ENCODE data around the gene MAFF.
"Not testable (repeated sequence)": the region's sequence is repeated elsewhere in the genome, so short reads cannot be mapped to it uniquely, and the experiment has no call there.

The MAFF gene

GRCh38 chr22:38223289-38223960 lies 21.6 kb downstream of the MAFF start:
- no peak for DNase-seq (ENCODE audit: low read depth in 2 of 2, low spot score in 1 of 2)

GRCh38 chr22:38226853-38227649 lies 25.3 kb downstream of the MAFF start:
- no peak for DNase-seq (ENCODE audit: low read depth in 2 of 2, low spot score in 1 of 2)

GRCh38 chr22:38228326-38228872 lies 26.6 kb downstream of the MAFF start:
- no peak for DNase-seq (ENCODE audit: low read depth in 2 of 2, low spot score in 1 of 2)

GRCh38 chr22:38228873-38229740 lies 27.3 kb downstream of the MAFF start:
- DNase-seq (ENCODE audit: low read depth in 2 of 2, low spot score in 1 of 2), result no peak

- no peak for DNase-seq (ENCODE audit: low read depth in 2 of 2, low spot score in 1 of 2)
Measured at GRCh38 chr22:38230108-38230825, 28.5 kb downstream of the MAFF start.

- no peak for DNase-seq (ENCODE audit: low read depth in 2 of 2, low spot score in 1 of 2)
Measured at GRCh38 chr22:38230916-38231315, 29.1 kb downstream of the MAFF start.

- DNase-seq (ENCODE audit: low read depth in 2 of 2, low spot score in 1 of 2), result no peak
Measured at GRCh38 chr22:38232196-38232595, 30.4 kb downstream of the MAFF start.

GRCh38 chr22:38233427-38233826 lies 31.6 kb downstream of the MAFF start:
- no peak for DNase-seq (ENCODE audit: low read depth in 2 of 2, low spot score in 1 of 2)

- not testable (repeated sequence) for DNase-seq (ENCODE audit: low read depth in 2 of 2, low spot score in 1 of 2)
Measured at GRCh38 chr22:38233856-38234255, 32.1 kb downstream of the MAFF start.

GRCh38 chr22:38235240-38235850 lies 33.6 kb downstream of the MAFF start:
- DNase-seq (ENCODE audit: low read depth in 2 of 2, low spot score in 1 of 2), result no peak

GRCh38 chr22:38236786-38237185 lies 35.0 kb downstream of the MAFF start:
- no peak for DNase-seq (ENCODE audit: low read depth in 2 of 2, low spot score in 1 of 2)

GRCh38 chr22:38238519-38239071 lies 36.8 kb downstream of the MAFF start:
- DNase-seq (ENCODE audit: low read depth in 2 of 2, low spot score in 1 of 2), result no peak

- DNase-seq (ENCODE audit: low read depth in 2 of 2, low spot score in 1 of 2), result no peak
Measured at GRCh38 chr22:38239101-38239761, 37.4 kb downstream of the MAFF start.

- no peak for DNase-seq (ENCODE audit: low read depth in 2 of 2, low spot score in 1 of 2)
Measured at GRCh38 chr22:38240734-38241252, 39.0 kb downstream of the MAFF start.

GRCh38 chr22:38243007-38243765 lies 41.4 kb downstream of the MAFF start:
- no peak for DNase-seq (ENCODE audit: low read depth in 2 of 2, low spot score in 1 of 2)

GRCh38 chr22:38244106-38244505 lies 42.3 kb downstream of the MAFF start:
- no peak for DNase-seq (ENCODE audit: low read depth in 2 of 2, low spot score in 1 of 2)

- DNase-seq (ENCODE audit: low read depth in 2 of 2, low spot score in 1 of 2), result no peak
Measured at GRCh38 chr22:38246046-38246658, 44.4 kb downstream of the MAFF start.

- no peak for DNase-seq (ENCODE audit: low read depth in 2 of 2, low spot score in 1 of 2)
Measured at GRCh38 chr22:38246692-38247091, 44.9 kb downstream of the MAFF start.

Measured in stimulated activated CD8-positive, alpha-beta memory T cell treated with anti-CD3 and anti-CD28 coated beads, Interleukin-4, amount 100 ng/mL, for 4 hours (primary cell).